ENCODE results near the gene BAD. TPM values are rescaled to one million over a fixed set of nuclear protein-coding genes. Genes with fewer than 3 reads are reported as not detected.

BAD gene
- total and polyA plus RNA-seq, 10 of the 15 experiments (the other 5 are each of a cell fraction or from before 2014, with no cell fraction given) = 1.5 to 67.2 (median 39.6) TPM

DNA sequence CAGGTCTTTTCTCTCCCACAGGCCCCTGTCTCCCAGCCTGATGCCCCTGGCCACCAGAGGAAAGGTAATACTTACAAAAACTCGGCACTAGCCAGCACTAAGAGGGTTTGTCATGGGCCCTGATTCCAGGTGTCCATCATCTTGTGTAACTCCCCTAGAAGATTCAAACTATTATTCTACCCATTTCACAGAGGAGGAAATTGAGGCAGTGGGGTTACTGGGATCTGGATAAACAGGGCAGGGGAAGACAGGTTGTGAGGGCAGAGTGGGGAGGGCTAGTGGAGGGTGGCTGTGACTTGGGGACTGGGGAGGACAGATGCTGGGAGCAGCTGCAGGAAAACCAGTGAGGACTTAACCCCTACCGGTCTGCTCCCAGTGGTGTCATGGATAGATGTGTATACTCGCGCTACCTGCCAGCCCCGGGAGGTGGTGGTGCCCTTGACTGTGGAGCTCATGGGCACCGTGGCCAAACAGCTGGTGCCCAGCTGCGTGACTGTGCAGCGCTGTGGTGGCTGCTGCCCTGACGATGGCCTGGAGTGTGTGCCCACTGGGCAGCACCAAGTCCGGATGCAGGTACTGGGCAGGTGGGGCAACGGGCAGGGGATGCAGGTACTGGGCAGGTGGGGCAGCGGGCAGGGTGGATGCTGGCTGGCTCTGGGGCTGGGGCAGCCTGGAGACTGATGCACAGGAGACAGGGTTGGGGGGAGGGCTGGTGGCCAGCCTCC is 48.9 kb downstream of the BAD start (continued):
- TF ChIP-seq, protein P1, sequence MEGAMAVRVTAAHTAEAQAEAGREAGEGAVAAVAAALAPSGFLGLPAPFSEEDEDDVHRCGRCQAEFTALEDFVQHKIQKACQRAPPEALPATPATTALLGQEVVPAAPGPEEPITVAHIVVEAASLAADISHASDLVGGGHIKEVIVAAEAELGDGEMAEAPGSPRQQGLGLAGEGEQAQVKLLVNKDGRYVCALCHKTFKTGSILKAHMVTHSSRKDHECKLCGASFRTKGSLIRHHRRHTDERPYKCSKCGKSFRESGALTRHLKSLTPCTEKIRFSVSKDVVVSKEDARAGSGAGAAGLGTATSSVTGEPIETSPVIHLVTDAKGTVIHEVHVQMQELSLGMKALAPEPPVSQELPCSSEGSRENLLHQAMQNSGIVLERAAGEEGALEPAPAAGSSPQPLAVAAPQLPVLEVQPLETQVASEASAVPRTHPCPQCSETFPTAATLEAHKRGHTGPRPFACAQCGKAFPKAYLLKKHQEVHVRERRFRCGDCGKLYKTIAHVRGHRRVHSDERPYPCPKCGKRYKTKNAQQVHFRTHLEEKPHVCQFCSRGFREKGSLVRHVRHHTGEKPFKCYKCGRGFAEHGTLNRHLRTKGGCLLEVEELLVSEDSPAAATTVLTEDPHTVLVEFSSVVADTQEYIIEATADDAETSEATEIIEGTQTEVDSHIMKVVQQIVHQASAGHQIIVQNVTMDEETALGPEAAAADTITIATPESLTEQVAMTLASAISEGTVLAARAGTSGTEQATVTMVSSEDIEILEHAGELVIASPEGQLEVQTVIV (IDR thresholded peaks at IDR 0.05; ENCODE audit: borderline replicate concordance, partially characterized antibody) = no peak
- TF ChIP-seq MTA2 (IDR thresholded peaks at IDR 0.05; ENCODE audit: low read depth) (no peak), STAT1 (conservative IDR thresholded peaks at IDR 0.05) (no peak)

DNA sequence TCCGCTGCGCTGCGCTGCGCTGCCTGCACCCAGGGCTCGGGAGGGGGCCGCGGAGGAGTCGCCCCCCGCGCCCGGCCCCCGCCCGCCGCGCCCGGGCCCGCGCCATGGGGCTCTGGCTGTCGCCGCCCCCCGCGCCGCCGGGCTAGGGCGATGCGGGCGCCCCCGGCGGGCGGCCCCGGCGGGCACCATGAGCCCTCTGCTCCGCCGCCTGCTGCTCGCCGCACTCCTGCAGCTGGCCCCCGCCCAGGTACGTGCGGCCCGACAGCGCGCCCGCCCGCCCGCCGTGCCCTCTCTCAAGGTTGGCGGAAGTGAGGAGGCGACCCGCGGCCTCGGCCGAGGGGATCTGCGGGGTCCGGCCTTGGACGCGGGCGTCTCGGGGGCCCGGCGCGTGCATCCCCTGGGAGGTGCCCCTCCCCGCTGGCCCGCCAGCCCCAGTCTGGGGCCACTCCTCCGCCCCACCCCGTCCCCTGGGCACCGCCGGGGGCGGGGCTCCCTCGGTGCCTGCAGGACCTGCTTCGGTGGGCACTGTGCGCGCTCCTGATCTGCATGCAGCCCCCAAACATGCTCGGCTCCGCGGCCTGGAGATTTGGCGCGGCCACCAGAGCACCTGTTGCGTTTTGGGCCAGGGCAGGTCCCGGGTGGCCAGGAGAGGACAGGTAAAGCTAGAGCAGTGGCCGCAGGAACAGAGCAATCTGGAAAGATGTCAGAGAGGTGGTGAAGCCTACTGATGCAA is 49.7 kb downstream of the BAD start:
- H2AFZ ChIP-seq (ENCODE audit: control insufficient read depth, low read depth, low read length) = peak overlapping the region; percentile 29
- ChIA-PET RAD21 (ENCODE audit: unreplicated experiment) (interaction anchor here (1.0 kb wide), 1 partner anchor 10 kb away, joined by 3 read pairs; no protein-coding TSS in a partner anchor), POLR2A (interaction anchor here (0.5 to 1.0 kb wide), 2 partner anchors 37 to 70 kb away, joined by 3 read pairs; no protein-coding TSS in a partner anchor), SMC1A (ENCODE audit: uncharacterized antibody, unreplicated experiment) (no interaction called here), CTCF (interaction anchor here (0.7 kb wide), 1 partner anchor 30 kb away, joined by 3 read pairs; no protein-coding TSS in a partner anchor)
- H3K4me3 ChIP-seq = peak overlapping the region; percentile 97
- no TSS peak for BruUV-seq (replicated peaks)
- H3K79me2 ChIP-seq (ENCODE audit: control insufficient read depth, insufficient read depth, low read length) = peaks cover 16% of the 10 kb centered on the region
- H3K9ac ChIP-seq (ENCODE audit: control insufficient read depth, insufficient read depth, low read length) = peak overlapping the region; percentile 47
- under 1% methylated on average over 30 of the region's 80 CpGs for WGBS (ENCODE audit: insufficient coverage, insufficient replicate concordance, low lambda C conversion rate, missing lambda C conversion rate)
- H3K4me2 ChIP-seq (ENCODE audit: control insufficient read depth, insufficient read depth) = peak overlapping the region; percentile 83
- H3K36me3 ChIP-seq (ENCODE audit: control insufficient read depth in 2 of 2, insufficient read depth in 2 of 2, low read length in 1 of 2) = peaks cover 0 to 5% of the 10 kb centered on the region in 2 experiments; a peak in 2 of 4 replicates
- intact Hi-C loops (cut with micrococcal nuclease; ENCODE audit: unreplicated experiment) (no loop called here), in situ Hi-C loops (cut with MboI) (loop anchor here (25.0 kb wide), 1 partner anchor 1627 kb away; the partner anchor contains the start of genes CFL1, EFEMP2 and MUS81)
- FAIRE-seq = no peak
- no peaks in the 10 kb centered on the region for H3K27me3 ChIP-seq (replicated peaks in 1 of 2; ENCODE audit: control insufficient read depth in 2 of 2, insufficient read depth in 2 of 2, low read length in 1 of 2)
- H3K4me1 ChIP-seq (ENCODE audit: control insufficient read depth, insufficient read depth, low read length) = peaks cover 50% of the 10 kb centered on the region
- H4K20me1 ChIP-seq (ENCODE audit: control insufficient read depth, insufficient read depth) = no peaks in the 10 kb centered on the region
- DNase-seq (ENCODE audit: low read depth, low spot score) = no peak
- H3K9me3 ChIP-seq (replicated peaks; ENCODE audit: control insufficient read depth, insufficient read depth, low read length) = no peaks in the 10 kb centered on the region
- H3K27ac ChIP-seq (ENCODE audit: control insufficient read depth, insufficient read depth) = 0 out of 2 replicates have a peak overlapping the region, but pooled peaks have one; percentile 33
- peak; percentile 60 for ATAC-seq
- TF ChIP-seq, protein P2, sequence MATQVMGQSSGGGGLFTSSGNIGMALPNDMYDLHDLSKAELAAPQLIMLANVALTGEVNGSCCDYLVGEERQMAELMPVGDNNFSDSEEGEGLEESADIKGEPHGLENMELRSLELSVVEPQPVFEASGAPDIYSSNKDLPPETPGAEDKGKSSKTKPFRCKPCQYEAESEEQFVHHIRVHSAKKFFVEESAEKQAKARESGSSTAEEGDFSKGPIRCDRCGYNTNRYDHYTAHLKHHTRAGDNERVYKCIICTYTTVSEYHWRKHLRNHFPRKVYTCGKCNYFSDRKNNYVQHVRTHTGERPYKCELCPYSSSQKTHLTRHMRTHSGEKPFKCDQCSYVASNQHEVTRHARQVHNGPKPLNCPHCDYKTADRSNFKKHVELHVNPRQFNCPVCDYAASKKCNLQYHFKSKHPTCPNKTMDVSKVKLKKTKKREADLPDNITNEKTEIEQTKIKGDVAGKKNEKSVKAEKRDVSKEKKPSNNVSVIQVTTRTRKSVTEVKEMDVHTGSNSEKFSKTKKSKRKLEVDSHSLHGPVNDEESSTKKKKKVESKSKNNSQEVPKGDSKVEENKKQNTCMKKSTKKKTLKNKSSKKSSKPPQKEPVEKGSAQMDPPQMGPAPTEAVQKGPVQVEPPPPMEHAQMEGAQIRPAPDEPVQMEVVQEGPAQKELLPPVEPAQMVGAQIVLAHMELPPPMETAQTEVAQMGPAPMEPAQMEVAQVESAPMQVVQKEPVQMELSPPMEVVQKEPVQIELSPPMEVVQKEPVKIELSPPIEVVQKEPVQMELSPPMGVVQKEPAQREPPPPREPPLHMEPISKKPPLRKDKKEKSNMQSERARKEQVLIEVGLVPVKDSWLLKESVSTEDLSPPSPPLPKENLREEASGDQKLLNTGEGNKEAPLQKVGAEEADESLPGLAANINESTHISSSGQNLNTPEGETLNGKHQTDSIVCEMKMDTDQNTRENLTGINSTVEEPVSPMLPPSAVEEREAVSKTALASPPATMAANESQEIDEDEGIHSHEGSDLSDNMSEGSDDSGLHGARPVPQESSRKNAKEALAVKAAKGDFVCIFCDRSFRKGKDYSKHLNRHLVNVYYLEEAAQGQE (IDR thresholded peaks at IDR 0.05; ENCODE audit: low read depth, low read length) = no peak
- TF ChIP-seq YY1 (IDR thresholded peaks at IDR 0.05; ENCODE audit: low read depth, low read length) (no peak), LARP7 (IDR thresholded peaks at IDR 0.05) (peak; percentile 58; the same call in 1 of the 2 replicates), IKZF1 (conservative IDR thresholded peaks at IDR 0.05) (peak; percentile 40), SMC3 (IDR thresholded peaks at IDR 0.05; ENCODE audit: borderline replicate concordance, low read length) (no peak), SMAD5 (IDR thresholded peaks at IDR 0.05; ENCODE audit: low read depth) (no peak), MTA2 (IDR thresholded peaks at IDR 0.05; ENCODE audit: low read depth) (no peak)
- TF ChIP-seq, protein P3, sequence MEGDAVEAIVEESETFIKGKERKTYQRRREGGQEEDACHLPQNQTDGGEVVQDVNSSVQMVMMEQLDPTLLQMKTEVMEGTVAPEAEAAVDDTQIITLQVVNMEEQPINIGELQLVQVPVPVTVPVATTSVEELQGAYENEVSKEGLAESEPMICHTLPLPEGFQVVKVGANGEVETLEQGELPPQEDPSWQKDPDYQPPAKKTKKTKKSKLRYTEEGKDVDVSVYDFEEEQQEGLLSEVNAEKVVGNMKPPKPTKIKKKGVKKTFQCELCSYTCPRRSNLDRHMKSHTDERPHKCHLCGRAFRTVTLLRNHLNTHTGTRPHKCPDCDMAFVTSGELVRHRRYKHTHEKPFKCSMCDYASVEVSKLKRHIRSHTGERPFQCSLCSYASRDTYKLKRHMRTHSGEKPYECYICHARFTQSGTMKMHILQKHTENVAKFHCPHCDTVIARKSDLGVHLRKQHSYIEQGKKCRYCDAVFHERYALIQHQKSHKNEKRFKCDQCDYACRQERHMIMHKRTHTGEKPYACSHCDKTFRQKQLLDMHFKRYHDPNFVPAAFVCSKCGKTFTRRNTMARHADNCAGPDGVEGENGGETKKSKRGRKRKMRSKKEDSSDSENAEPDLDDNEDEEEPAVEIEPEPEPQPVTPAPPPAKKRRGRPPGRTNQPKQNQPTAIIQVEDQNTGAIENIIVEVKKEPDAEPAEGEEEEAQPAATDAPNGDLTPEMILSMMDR (IDR thresholded peaks at IDR 0.05 in 2 of 3, conservative IDR thresholded peaks at IDR 0.05 in 1 of 3; ENCODE audit: control insufficient read depth in 2 of 3, extremely low read depth in 1 of 3, insufficient read depth in 1 of 3, low read depth in 3 of 3, low read length in 3 of 3) = no peak
